Common myeloid progenitor, CD34-positive (primary cell): Measurements from ENCODE around the gene CAMTA1.

Experiments
- CTCF ChIA-PET: fragments of 350-600 bp; sonication (Branson Sonifier 250); formaldehyde crosslinking; loops from one replicate; lab custom pipeline; 2021; ENCODE audit warnings: antibody characterized with exemption; lab: Charles Lee
- POLR2A ChIA-PET: fragments of 350-600 bp; sonication (Branson Sonifier 250); formaldehyde crosslinking; loops from one replicate; lab custom pipeline; 2021; ENCODE audit warnings: antibody characterized with exemption; lab: Charles Lee
- DNase-seq, 3 donors: peaks; one replicate each; pipeline versions ENCODE4 v3.0.0 to v3.0.0-alpha.2; 2013
- H3K27ac ChIP-seq, 2 experiments: 1 replicate in 1 of 2; 2 replicates in 1 of 2; pipeline ENCODE4 v1.7.0; 2013; ENCODE audit warnings: inconsistent platforms in 2 of 2, low read length in 2 of 2, mild to moderate bottlenecking in 2 of 2, low read depth in 1 of 2, moderate library complexity in 1 of 2; ENCODE audit not compliant: severe bottlenecking in 2 of 2, insufficient read depth in 1 of 2, poor library complexity in 1 of 2
- H3K27me3 ChIP-seq, 5 experiments: replicated peaks in 2 of 5; 1 replicate in 3 of 5; 2 replicates in 2 of 5; pipeline versions ENCODE4 v1.6.1 to v1.7.0; 2013; ENCODE audit warnings: low read length in 4 of 5, mild to moderate bottlenecking in 2 of 5, moderate library complexity in 2 of 5, inconsistent platforms in 1 of 5; ENCODE audit not compliant: insufficient read depth in 5 of 5, control insufficient read depth in 4 of 5
- H3K36me3 ChIP-seq, 4 experiments: 1 replicate in 2 of 4; 2 replicates in 2 of 4; pipeline versions ENCODE4 v1.6.1 to v1.7.0; 2013; ENCODE audit warnings: low read length in 3 of 4, control low read depth in 1 of 4, mild to moderate bottlenecking in 1 of 4; ENCODE audit not compliant: control insufficient read depth in 4 of 4, insufficient read depth in 4 of 4
- H3K4me1 ChIP-seq, 4 experiments: 1 replicate in 3 of 4; 2 replicates in 1 of 4; pipeline versions ENCODE4 v1.6.1 to v1.7.1; 2013; ENCODE audit warnings: low read length in 3 of 4, mild to moderate bottlenecking in 3 of 4, control low read depth in 1 of 4, inconsistent platforms in 1 of 4, moderate library complexity in 1 of 4; ENCODE audit not compliant: control insufficient read depth in 4 of 4, insufficient read depth in 4 of 4; ENCODE audit errors: control extremely low read depth in 1 of 4
- H3K4me3 ChIP-seq, 7 experiments: 1 replicate in 4 of 7; 2 replicates in 3 of 7; pipeline versions ENCODE4 v1.5.1 to v1.7.0; 2013; ENCODE audit warnings: mild to moderate bottlenecking in 7 of 7, low read length in 6 of 7, moderate library complexity in 6 of 7, inconsistent platforms in 2 of 7, low read depth in 2 of 7, control low read depth in 1 of 7; ENCODE audit not compliant: insufficient read depth in 4 of 7, control insufficient read depth in 1 of 7; ENCODE audit errors: extremely low read depth in 1 of 7
- H3K9me3 ChIP-seq, 5 experiments: 1 replicate in 4 of 5; 2 replicates in 1 of 5; pipeline versions ENCODE4 v1.6.1 to v1.7.1; 2013; ENCODE audit warnings: low read length in 4 of 5, mild to moderate bottlenecking in 2 of 5, inconsistent platforms in 1 of 5, low read depth in 1 of 5, moderate library complexity in 1 of 5; ENCODE audit not compliant: control insufficient read depth in 4 of 5, insufficient read depth in 2 of 5; ENCODE audit errors: control extremely low read depth in 1 of 5
- WGBS: methylation state at CpG from one replicate; pipeline ENCODE4 v1.1.5; 2013; ENCODE audit not compliant: insufficient coverage; 5-methylcytosine and 5-hydroxymethylcytosine counted together

CAMTA1 gene

GRCh38 chr1:7432102-7432899 lies 647.0 kb downstream of the CAMTA1 start:
- CTCF ChIA-PET: no interaction called here
- WGBS: 73% methylated on average over 11 of the region's 15 CpGs
- H3K4me3 ChIP-seq: no peak overlapping the region
- no peak for DNase-seq
- H3K36me3 ChIP-seq: no peaks in the 10 kb centered on the region
- peaks cover 0 to 5% (median 3%) of the 10 kb centered on the region in 4 experiments for H3K4me1 ChIP-seq
- peaks cover 0 to 8% (median 1%) of the 10 kb centered on the region in 5 experiments for H3K27me3 ChIP-seq
- H3K9me3 ChIP-seq: peaks cover 0 to 7% (median 4%) of the 10 kb centered on the region in 5 experiments
- no peak overlapping the region for H3K27ac ChIP-seq
- POLR2A ChIA-PET: no interaction called here

DNA sequence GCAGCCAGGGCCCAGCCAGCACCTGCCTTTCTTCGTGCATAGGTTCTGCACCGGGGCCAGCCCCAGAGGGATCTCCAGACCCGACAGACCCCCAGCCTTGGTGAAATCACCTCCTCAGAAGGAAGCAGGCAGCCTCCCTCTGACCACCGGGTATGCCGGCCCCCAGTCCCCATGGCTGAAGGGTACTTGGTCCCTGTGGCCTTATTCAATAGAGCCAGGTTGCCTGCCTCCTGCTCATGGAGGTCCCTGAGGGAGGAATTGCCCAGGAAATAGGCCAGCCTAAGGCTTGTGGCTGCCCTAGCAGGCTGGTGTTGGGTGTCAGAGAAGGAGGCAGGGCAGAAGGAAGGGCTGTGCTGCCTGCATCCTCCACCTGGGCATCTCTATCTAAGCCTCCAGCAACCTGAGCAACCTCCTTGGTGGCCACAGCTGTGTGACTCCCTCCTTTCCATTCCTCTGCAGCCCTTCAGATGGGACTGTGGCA lies 647.7 kb downstream of the CAMTA1 start:
- Histone ChIP-seq H3K36me3 (no peaks in the 10 kb centered on the region), H3K27me3 (peaks cover 0 to 4% (median 1%) of the 10 kb centered on the region in 5 experiments), H3K9me3 (peaks cover 0 to 7% (median 4%) of the 10 kb centered on the region in 5 experiments), H3K27ac (no peak overlapping the region), H3K4me3 (no peak overlapping the region), H3K4me1 (peaks cover 0 to 5% (median 3%) of the 10 kb centered on the region in 4 experiments)
- no peak for DNase-seq
- CTCF ChIA-PET: no interaction called here
- POLR2A ChIA-PET: no interaction called here
- WGBS: 68% methylated on average over 5 of the region's 5 CpGs

DNA sequence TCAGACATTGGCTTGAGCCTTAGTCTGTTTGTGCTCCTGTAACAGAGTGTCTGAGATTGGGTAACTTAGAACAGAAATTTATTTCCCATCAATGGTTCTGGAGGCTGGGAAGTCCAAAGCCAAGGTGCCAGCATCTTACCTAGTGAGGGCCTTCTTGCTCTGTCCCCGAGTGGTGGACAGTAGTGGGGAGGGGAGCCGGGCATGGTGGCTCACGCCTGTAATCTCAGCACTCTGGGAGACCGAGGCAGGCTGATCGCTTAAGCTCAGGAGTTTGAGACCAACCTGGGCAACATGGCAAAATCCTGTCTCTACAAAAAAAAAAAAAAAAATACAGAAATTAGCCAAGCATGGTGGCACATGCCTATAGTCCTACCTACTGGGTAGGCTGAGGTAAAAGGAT lies 649.3 kb downstream of the CAMTA1 start:
- peaks cover 0 to 1% (median 0%) of the 10 kb centered on the region in 5 experiments for H3K27me3 ChIP-seq
- H3K36me3 ChIP-seq: no peaks in the 10 kb centered on the region
- POLR2A ChIA-PET: no interaction called here
- H3K9me3 ChIP-seq: peaks cover 0 to 5% (median 0%) of the 10 kb centered on the region in 5 experiments
- H3K4me1 ChIP-seq: peaks cover 0 to 5% (median 3%) of the 10 kb centered on the region in 4 experiments
- H3K27ac ChIP-seq: no peak overlapping the region
- no CpG with 5 or more reads among the region's 5 CpGs for WGBS
- CTCF ChIA-PET: interaction anchor here (0.6 kb wide), 1 partner anchor 219 kb away, joined by 3 read pairs; no protein-coding TSS in a partner anchor
- H3K4me3 ChIP-seq: no peak overlapping the region
- no peak for DNase-seq

DNA sequence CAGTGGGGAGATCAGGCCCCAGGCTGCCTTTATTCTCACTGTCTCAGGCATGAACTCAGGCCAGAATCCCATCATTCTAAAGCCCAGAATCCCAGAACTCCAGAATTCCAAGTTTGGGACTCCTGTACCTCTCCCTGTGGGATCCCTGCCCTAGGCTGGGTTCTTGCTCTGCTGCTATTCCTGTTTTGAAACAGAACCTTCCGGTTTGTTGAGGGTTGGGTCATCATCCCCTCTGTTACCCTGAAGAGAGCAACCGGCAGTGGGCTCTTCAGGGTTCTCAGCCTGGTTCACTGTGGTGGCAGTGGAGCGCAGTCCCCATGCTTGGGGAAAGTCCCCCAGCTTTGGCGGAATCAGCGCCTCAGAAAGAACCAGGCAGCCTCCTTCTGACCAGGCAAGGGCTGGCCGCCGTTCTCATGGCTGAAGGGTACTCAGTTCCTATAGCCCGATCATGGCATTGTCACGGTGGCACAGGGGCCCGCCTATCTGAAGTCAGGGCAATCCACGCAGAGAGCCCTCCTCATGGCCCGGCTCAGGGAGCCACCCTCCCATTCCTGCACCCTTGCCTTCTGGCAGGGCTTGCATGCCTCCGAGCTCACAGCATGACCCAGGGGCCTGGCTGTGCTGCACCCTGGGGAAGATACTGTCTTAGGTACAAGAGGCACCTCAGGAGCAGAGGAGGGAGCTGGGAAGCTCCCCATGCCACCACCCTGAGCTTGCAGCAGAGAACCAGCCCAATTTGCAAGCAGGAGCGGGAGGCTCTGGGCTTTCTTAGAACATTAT lies 650.2 kb downstream of the CAMTA1 start:
- ChIA-PET POLR2A (no interaction called here), CTCF (interaction anchor here (0.6 kb wide), 1 partner anchor 218 kb away, joined by 3 read pairs; no protein-coding TSS in a partner anchor)
- Histone ChIP-seq H3K4me1 (peaks cover 0 to 5% (median 3%) of the 10 kb centered on the region in 4 experiments), H3K9me3 (peaks cover 0 to 5% (median 0%) of the 10 kb centered on the region in 5 experiments), H3K27ac (no peak overlapping the region), H3K4me3 (no peak overlapping the region), H3K27me3 (peaks cover 0 to 1% (median 0%) of the 10 kb centered on the region in 5 experiments), H3K36me3 (no peaks in the 10 kb centered on the region)
- no peak for DNase-seq
- 98% methylated on average over 10 of the region's 14 CpGs for WGBS

DNA sequence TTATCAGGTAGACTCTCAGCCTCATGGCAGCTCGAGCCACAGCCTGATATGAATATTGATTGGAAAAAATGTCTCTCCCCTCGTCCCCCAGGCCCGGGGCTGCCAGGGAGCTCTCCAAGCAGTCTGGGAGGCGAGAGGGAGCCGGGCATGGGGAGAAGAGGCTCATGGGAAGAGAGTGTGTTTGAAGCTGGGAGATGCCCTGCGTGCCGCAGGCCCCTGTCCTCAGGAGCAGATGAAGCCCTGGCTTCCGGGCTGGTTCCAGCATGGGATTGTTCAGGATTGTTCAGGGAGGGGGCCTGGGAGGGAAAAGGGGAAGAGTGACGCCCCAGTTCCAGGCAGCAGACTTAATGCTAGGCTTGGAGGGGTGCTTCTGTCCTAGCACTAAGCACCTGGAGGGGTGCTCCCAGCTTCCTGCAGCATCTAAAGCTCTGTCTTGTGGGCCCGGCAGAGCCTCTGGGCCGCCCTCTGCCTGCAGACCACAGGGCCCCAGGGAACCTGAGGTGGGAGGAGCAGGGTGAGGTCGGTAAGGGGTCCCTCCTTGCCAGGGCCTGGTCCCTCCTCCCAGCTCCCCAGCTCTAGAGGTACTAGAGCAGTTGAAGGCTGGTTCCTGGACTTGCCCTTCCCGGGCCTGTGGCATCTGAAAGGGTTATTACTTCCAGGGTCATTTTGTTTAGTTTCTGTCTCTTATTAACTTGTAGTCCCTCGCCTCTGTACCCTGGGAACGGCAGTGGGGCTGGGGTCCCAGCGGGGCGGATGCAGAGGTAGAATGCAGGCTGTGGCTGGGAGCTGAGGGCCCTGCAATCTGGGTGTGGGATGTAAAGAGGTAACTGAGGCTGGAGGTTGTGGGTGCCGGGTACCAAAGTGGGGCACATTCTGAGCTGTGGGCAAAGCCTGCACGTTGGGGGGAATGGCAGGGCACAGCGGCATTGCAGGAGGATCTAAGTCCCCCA lies 651.1 kb downstream of the CAMTA1 start:
- H3K9me3 ChIP-seq: peaks cover 0 to 5% (median 0%) of the 10 kb centered on the region in 5 experiments
- no peaks in the 10 kb centered on the region for H3K36me3 ChIP-seq
- no peak for DNase-seq
- ChIA-PET CTCF (no interaction called here), POLR2A (no interaction called here)
- peaks cover 0 to 5% (median 3%) of the 10 kb centered on the region in 4 experiments for H3K4me1 ChIP-seq
- WGBS: 94% methylated on average over 16 of the region's 20 CpGs
- H3K4me3 ChIP-seq: no peak overlapping the region
- no peak overlapping the region for H3K27ac ChIP-seq
- H3K27me3 ChIP-seq: peaks cover 0 to 1% (median 0%) of the 10 kb centered on the region in 5 experiments

- Histone ChIP-seq H3K27me3 (peaks cover 0 to 1% (median 0%) of the 10 kb centered on the region in 5 experiments), H3K9me3 (peaks cover 0 to 5% (median 0%) of the 10 kb centered on the region in 5 experiments), H3K27ac (no peak overlapping the region), H3K4me1 (peaks cover 0 to 5% (median 3%) of the 10 kb centered on the region in 4 experiments), H3K4me3 (no peak overlapping the region), H3K36me3 (no peaks in the 10 kb centered on the region)
- POLR2A ChIA-PET: no interaction called here
- DNase-seq: no peak
- CTCF ChIA-PET: no interaction called here
- WGBS: 82% methylated on average over 8 of the region's 9 CpGs
These were observed 651.8 kb downstream of the CAMTA1 start for GRCh38 chr1:7437036-7437435.
